K562 (cell line): ENCODE data around the gene PRKAR1B. TPM values are rescaled to one million over a fixed set of nuclear protein-coding genes. Genes with fewer than 3 reads are reported as not detected.

Experiments
- ATAC-seq: fragments of 200-7000 bp; cut with Tn5 transposase; 3 replicates; pipeline ENCODE4 v1.9.1; 2020; ENCODE audit warnings: moderate library complexity
- BruUV-seq: library from RNA; stranded (reverse); fragments of 400-500 nt; replicated peaks from 2 replicates; lab custom pipeline; 2021; lab: Mats Ljungman, UMichigan
- CTCF ChIA-PET: fragments of 300-600 bp; formaldehyde crosslinking; extraction: SDS; loops from one replicate; lab custom pipeline; 2021; ENCODE audit warnings: low intra/inter-chr PET ratio; lab: Yijun Ruan, JAX
- POLR2A ChIA-PET: fragments of 300-600, 350-650 bp; sonication (Branson Sonifier 250); formaldehyde crosslinking; extraction: SDS; loops from one replicate; lab custom pipeline; 2021; ENCODE audit warnings: antibody characterized with exemption, inconsistent platforms; lab: Yijun Ruan, JAX
- DNase-seq, 4 experiments: peaks; one replicate each; pipeline versions ENCODE4 v3.0.0 to v3.0.0-alpha.2; 2011 to 2018; ENCODE audit warnings: low spot score in 3 of 4, mixed read lengths in 3 of 4; ENCODE audit errors: extremely low read depth in 1 of 4
- FAIRE-seq: peaks from 2 replicates; lab custom pipeline; 2011; peaks lifted over from hg19 to GRCh38; lab: Jason Lieb, UNC
- H2AFZ ChIP-seq: 2 replicates; pipeline ENCODE4 v1.6.0; 2011; ENCODE audit warnings: low read depth, low read length, control low read depth, inconsistent platforms
- H3K27ac ChIP-seq: fragments of 200-600 bp; 3 replicates; pipeline ENCODE4 v1.8.0; 2011; ENCODE audit warnings: low read depth, mild to moderate bottlenecking, control low read depth, inconsistent platforms, low read length, moderate library complexity, mixed read lengths; ENCODE audit errors: extremely low read depth
- H3K27me3 ChIP-seq, 2 experiments: fragments of 300-600 bp in 1 of 2; 2 replicates in 1 of 2; 3 replicates in 1 of 2; pipeline versions ENCODE4 v1.6.0 to v1.8.0; 2011; ENCODE audit warnings: inconsistent platforms in 2 of 2, low read length in 2 of 2, mild to moderate bottlenecking in 1 of 2, mixed read lengths in 1 of 2, moderate library complexity in 1 of 2; ENCODE audit not compliant: control insufficient read depth in 2 of 2, insufficient read depth in 2 of 2
- H3K36me3 ChIP-seq: fragments of 300-600 bp; 3 replicates; pipeline ENCODE4 v1.8.0; 2011; ENCODE audit warnings: mild to moderate bottlenecking, low read length, inconsistent platforms; ENCODE audit not compliant: control insufficient read depth, insufficient read depth
- H3K4me1 ChIP-seq, 2 experiments: fragments of 200-600 bp in 1 of 2; replicated peaks in 1 of 2; 2 replicates in 1 of 2; 3 replicates in 1 of 2; pipeline versions ENCODE4 v1.5.1 to v1.8.0; 2011; ENCODE audit warnings: inconsistent platforms in 2 of 2, low read length in 2 of 2, mild to moderate bottlenecking in 1 of 2, mixed read lengths in 1 of 2, moderate library complexity in 1 of 2; ENCODE audit not compliant: control insufficient read depth in 2 of 2, insufficient read depth in 2 of 2
- H3K4me2 ChIP-seq: 2 replicates; pipeline ENCODE4 v1.6.1; 2011; ENCODE audit warnings: low read length, control low read depth, inconsistent platforms, mixed read lengths; ENCODE audit not compliant: insufficient read depth
- H3K4me3 ChIP-seq: fragments of 200-600 bp; sonication (generic), shearing (Covaris generic); 2 replicates; pipeline ENCODE4 v1.5.1; 2016; ENCODE audit warnings: control low read depth, inconsistent platforms
- H3K79me2 ChIP-seq: fragments of 200-600 bp; 3 replicates; pipeline ENCODE4 v1.8.0; 2011; ENCODE audit warnings: low read length, inconsistent platforms; ENCODE audit not compliant: control insufficient read depth, insufficient read depth
- H3K9ac ChIP-seq, 2 experiments: 2 replicates each; pipeline versions ENCODE4 v1.6.0 to v1.6.1; 2011; ENCODE audit warnings: low read depth in 2 of 2, low read length in 2 of 2, control low read depth in 1 of 2, inconsistent platforms in 1 of 2, mild to moderate bottlenecking in 1 of 2, mixed read lengths in 1 of 2; ENCODE audit not compliant: insufficient read depth in 1 of 2
- H3K9me1 ChIP-seq: one replicate; pipeline ENCODE4 v1.6.0; 2011; ENCODE audit warnings: inconsistent platforms, mild to moderate bottlenecking, low read length, moderate library complexity; ENCODE audit not compliant: control insufficient read depth, insufficient read depth
- H3K9me3 ChIP-seq: replicated peaks from 2 replicates; pipeline ENCODE4 v1.5.1; 2011; ENCODE audit warnings: low read depth, low read length, inconsistent platforms; ENCODE audit not compliant: control insufficient read depth, insufficient read depth
- H4K20me1 ChIP-seq: replicated peaks from 2 replicates; pipeline ENCODE4 v1.6.1; 2011; ENCODE audit warnings: low read length, inconsistent platforms, mixed read lengths; ENCODE audit not compliant: control insufficient read depth, insufficient read depth
- CBX2 ChIP-seq: fragments of 200-600 bp; sonication (generic); IDR thresholded peaks from one replicate; pipeline ENCODE4 v1.6.1; 2012; ENCODE audit warnings: mild to moderate bottlenecking, low read length, inconsistent platforms; ENCODE audit not compliant: insufficient read depth, poor library complexity, severe bottlenecking
- WGBS: fragments of 100-300 bp; shearing (Covaris generic); methylation state at CpG from one replicate; pipeline ENCODE4 v1.1.6; 2016; ENCODE audit warnings: low coverage, mixed read lengths; ENCODE audit not compliant: insufficient coverage; ENCODE audit errors: missing lambda C conversion rate; 5-methylcytosine and 5-hydroxymethylcytosine counted together
- in situ Hi-C: fragments of 300-500 bp; cut with MboI; formaldehyde crosslinking; loops from 4 replicates; pipeline ENCODE4 v1.15.0; 2018; ENCODE audit warnings: inconsistent platforms, mixed read lengths
- intact Hi-C: fragments of 100-400 bp; cut with micrococcal nuclease; formaldehyde crosslinking; loops from 2 replicates; pipeline ENCODE4 v1.14.2; 2022
- polyA plus RNA-seq, 8 experiments: library from polyadenylated mRNA; depleted of rRNA in 4 of 8; stranded (reverse) in 5 of 8; unstranded in 3 of 8; fragments of >200 nt; fragmentation: Nextera tagmentation in 2 of 8; fragmentation: Illumina TruSeq in 1 of 8; extraction: Ambion mirVana in 2 of 8; extraction: Trizol in 1 of 8; gene quantifications; 2 replicates each; pipeline versions ENCODE4 v1.2.1 to v1.2.3, GENCODE V29; 2011 to 2014; ENCODE audit warnings: inconsistent platforms in 1 of 8, missing spikeins in 1 of 8
- total RNA-seq, 7 experiments: library from RNA; depleted of rRNA in 6 of 7; stranded (reverse); fragments of >200 nt in 6 of 7; fragmentation: Illumina TruSeq in 2 of 7; extraction: Trizol in 2 of 7; gene quantifications; 2 replicates each; pipeline versions ENCODE4 v1.2.1 to v1.2.3, GENCODE V29; 2011 to 2021; ENCODE audit warnings: low replicate concordance in 1 of 7
- TF ChIP-seq, protein P1 (sequence below), 2 experiments: fragments of 450-650 bp in 1 of 2; sonication (generic) in 1 of 2; formaldehyde crosslinking in 1 of 2; IDR thresholded peaks; 2 replicates each; pipeline versions ENCODE4 v1.7.1 to v1.9.0; 2016 to 2022; ENCODE audit warnings: inconsistent platforms in 1 of 2, mild to moderate bottlenecking in 1 of 2, missing genetic modification reagents in 1 of 2

PRKAR1B gene
- total and polyA plus RNA-seq, 9 of the 15 experiments (the other 6 are each of a cell fraction or from before 2014, with no cell fraction given) = 0.99 to 30.5 (median 12.7) TPM

DNA sequence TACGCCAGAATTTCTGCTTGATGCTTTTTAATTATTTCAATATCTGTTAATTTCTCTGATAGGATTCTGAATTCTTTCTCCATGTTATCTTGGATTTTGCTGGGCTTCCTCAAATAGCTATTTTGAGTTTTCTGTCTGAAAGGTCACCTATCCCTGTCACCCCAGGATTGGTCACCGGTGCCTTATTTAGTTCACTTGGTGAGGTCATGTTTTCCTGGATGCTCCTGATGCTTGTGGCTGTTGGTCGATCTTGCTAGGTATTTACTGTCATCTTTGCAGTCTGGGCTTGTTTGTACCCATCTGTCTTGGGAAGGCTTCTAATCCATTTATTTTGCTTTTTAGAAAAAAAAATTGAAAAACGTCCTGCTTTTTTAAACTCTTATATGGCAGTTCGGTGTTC lies 11.2 kb upstream of the PRKAR1B start:
- H3K4me1 ChIP-seq = peaks cover 0 to 11% of the 10 kb centered on the region in 2 experiments; a peak in 2 of 5 replicates
- no peak for FAIRE-seq
- DNase-seq = no peak
- no peak overlapping the region for H3K27ac ChIP-seq
- no TSS peak for BruUV-seq
- no peak for ATAC-seq
- H3K9me1 ChIP-seq = no peaks in the 10 kb centered on the region
- H3K27me3 ChIP-seq = no peaks in the 10 kb centered on the region
- H4K20me1 ChIP-seq = no peaks in the 10 kb centered on the region
- POLR2A ChIA-PET = no interaction called here
- TF ChIP-seq CBX2 = no peak
- TF ChIP-seq, protein P1, sequence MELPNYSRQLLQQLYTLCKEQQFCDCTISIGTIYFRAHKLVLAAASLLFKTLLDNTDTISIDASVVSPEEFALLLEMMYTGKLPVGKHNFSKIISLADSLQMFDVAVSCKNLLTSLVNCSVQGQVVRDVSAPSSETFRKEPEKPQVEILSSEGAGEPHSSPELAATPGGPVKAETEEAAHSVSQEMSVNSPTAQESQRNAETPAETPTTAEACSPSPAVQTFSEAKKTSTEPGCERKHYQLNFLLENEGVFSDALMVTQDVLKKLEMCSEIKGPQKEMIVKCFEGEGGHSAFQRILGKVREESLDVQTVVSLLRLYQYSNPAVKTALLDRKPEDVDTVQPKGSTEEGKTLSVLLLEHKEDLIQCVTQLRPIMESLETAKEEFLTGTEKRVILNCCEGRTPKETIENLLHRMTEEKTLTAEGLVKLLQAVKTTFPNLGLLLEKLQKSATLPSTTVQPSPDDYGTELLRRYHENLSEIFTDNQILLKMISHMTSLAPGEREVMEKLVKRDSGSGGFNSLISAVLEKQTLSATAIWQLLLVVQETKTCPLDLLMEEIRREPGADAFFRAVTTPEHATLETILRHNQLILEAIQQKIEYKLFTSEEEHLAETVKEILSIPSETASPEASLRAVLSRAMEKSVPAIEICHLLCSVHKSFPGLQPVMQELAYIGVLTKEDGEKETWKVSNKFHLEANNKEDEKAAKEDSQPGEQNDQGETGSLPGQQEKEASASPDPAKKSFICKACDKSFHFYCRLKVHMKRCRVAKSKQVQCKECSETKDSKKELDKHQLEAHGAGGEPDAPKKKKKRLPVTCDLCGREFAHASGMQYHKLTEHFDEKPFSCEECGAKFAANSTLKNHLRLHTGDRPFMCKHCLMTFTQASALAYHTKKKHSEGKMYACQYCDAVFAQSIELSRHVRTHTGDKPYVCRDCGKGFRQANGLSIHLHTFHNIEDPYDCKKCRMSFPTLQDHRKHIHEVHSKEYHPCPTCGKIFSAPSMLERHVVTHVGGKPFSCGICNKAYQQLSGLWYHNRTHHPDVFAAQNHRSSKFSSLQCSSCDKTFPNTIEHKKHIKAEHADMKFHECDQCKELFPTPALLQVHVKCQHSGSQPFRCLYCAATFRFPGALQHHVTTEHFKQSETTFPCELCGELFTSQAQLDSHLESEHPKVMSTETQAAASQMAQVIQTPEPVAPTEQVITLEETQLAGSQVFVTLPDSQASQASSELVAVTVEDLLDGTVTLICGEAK (IDR thresholded peaks at IDR 0.05) = no peak
- TF ChIP-seq, protein P1 (CRISPR knock-in tag; IDR thresholded peaks at IDR 0.05) = no peak
- CTCF ChIA-PET = no interaction called here
- intact Hi-C loops = no loop called here
- peaks cover 61% of the 10 kb centered on the region for H3K79me2 ChIP-seq
- in situ Hi-C loops = no loop called here
- no peak overlapping the region for H3K4me3 ChIP-seq
- 86% methylated on average over 5 of the region's 5 CpGs for WGBS
- H3K9ac ChIP-seq = no peak overlapping the region
- H3K4me2 ChIP-seq = no peak overlapping the region
- H3K36me3 ChIP-seq = peaks cover 82% of the 10 kb centered on the region
- H3K9me3 ChIP-seq = peaks cover 14% of the 10 kb centered on the region
- H2AFZ ChIP-seq = no peak overlapping the region
